ENCODE data around the gene PLAA.

DNA sequence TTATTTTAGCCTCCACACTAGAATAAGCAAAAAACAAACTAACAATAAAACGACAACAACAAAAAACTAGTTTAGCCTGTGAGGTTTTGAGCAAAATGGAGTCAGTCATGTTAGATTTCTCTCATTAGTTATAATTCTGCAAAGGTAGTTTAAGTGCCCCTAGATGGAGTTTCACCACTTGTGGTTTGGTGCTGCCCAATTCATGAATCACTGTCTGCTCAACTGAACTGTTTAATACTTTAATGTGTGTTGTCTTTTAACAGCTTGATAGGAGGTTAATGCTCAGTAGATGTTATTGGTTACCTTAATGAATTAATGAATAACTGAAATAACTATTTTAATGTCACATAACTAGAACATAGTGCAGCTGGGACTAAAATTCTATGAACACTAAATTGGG, 3.5 kb upstream of the PLAA start:
- TF ChIP-seq, protein P1, sequence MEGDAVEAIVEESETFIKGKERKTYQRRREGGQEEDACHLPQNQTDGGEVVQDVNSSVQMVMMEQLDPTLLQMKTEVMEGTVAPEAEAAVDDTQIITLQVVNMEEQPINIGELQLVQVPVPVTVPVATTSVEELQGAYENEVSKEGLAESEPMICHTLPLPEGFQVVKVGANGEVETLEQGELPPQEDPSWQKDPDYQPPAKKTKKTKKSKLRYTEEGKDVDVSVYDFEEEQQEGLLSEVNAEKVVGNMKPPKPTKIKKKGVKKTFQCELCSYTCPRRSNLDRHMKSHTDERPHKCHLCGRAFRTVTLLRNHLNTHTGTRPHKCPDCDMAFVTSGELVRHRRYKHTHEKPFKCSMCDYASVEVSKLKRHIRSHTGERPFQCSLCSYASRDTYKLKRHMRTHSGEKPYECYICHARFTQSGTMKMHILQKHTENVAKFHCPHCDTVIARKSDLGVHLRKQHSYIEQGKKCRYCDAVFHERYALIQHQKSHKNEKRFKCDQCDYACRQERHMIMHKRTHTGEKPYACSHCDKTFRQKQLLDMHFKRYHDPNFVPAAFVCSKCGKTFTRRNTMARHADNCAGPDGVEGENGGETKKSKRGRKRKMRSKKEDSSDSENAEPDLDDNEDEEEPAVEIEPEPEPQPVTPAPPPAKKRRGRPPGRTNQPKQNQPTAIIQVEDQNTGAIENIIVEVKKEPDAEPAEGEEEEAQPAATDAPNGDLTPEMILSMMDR (IDR thresholded peaks at IDR 0.05): no peak
- TF ChIP-seq POLR2A (IDR thresholded peaks at IDR 0.05): no peak
